NCI-H1694 (cell line): ENCODE results near the gene MYH6.

Source experiments
- DNase-seq: peaks from one replicate; lab custom pipeline; 2025; lab: John Stamatoyannopoulos, UW

The MYH6 gene

GRCh38 chr14:23355871-23356435 is 52.1 kb downstream of the MYH6 start:
- no peak for DNase-seq

- DNase-seq: no peak
Observed at GRCh38 chr14:23354990-23355389, 53.1 kb downstream of the MYH6 start.

DNA sequence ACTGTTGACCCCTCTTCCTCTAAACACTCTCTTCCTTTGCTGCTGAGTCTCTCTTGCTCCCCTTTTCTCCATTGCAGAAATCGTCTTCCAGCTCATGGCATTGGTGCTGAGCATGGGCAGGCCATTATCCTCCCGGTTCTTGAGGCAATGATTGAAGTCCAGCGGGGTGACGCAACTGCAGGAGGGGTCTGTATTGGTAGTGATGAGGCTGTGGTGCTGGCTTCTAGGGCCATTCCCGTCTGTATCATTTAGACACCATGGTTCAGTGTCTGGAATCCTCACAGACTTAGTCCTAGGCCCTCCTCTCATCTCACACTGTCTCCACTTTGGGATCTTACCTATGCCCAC is 54.7 kb downstream of the MYH6 start:
- DNase-seq: no peak

DNA sequence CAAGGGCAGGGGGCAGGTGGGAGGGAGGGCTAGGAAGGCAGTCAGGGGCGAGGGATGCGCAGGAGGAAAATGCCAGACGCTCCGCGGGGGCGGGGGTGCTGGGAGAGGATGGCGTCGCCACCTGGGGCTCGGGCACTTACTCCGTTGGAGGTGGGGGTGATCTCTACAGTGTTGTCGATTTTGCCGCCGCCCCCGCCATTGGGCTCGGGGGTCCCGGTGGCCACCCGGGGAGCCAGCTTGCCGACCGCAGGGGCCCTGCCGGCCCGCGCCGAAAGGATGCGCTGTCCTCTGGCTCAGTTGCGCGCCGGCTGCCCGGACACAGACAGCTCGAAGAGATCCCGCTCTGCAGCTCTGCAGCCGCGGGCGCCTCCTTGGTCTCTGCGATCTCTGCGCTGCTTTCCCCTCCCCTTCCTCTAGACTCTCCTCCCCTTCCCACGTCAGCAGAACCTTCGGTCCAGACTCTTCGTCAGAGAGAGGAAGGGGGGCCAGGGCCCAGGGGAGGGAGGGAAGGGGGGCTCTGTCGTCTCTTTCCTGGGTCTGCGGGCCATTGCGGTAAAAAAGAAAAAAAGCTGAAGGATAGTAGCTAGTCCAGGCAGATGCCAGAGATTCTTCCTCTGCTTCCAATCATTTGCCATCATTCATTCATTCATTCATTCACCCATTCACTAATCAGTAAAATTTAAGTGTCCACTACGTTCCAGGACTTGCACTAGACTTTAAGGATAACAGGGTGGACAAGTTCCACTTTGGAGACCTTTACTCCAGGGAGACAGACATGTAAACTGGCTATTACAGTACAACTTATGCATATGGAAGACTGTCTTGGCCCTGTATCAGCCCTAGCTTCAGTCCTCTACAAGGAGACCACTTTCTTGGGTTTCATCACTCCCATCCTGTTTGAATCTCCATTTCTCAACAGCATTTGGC is 55.3 kb downstream of the MYH6 start, which contains the start of gene SLC22A17:
TSS of gene SLC22A17 (minus strand) at position 382 of the 927 bp plus-strand sequence.
- peak; percentile 91 for DNase-seq

- DNase-seq: no peak
Observed at GRCh38 chr14:23351681-23352505, 56.2 kb downstream of the MYH6 start.

DNA sequence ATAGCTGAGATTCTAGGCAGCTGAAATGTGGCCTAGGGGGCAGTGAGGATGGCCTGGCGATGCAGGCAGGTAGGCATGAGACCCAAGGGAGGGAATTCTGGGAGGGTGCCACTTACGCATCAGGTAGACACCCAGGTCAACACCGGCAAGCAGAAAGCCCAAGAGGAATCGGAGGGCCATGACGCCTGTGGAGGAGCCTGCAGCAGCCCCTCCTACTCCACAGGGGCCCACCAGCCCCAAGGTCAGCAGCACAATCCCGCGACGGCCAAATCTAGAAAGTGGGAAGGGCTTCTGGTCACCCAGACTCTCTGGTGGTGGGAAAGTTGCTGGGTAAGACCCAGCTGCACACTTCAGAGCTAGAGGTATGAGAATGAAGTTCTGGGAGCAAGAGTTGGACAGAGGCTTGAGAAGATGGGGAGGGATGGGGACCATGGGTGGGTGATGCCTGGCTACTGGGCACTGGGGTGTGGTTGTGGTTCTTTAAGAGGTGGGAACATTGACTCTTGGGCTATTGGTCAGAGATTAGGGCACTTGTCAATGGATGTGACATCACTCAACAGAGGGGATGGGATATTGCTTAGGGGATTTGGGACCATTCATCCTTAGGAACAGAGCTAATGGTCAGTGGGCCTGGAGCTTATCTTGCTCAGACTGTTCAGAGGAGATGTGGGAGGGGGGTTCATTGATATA is 58.8 kb downstream of the MYH6 start:
- DNase-seq: no peak

DNA sequence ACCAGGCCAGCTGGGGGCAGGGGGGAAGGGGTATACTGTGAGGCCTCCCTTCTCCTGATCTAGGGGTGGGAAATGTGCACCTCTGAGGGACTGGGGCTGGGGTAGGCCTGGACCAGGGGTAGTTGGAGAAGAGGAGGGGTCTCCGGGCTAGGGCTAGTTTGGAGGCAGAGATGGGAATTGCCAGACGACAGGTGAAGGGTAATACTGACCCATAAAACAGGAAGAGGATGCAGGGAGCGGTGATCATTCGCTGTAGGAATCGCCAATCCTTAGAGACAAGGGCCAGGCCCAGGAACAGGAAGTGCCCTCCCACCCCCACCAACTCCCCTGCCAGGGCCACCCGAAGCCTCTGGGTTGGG is 59.8 kb downstream of the MYH6 start:
- DNase-seq: no peak

DNA sequence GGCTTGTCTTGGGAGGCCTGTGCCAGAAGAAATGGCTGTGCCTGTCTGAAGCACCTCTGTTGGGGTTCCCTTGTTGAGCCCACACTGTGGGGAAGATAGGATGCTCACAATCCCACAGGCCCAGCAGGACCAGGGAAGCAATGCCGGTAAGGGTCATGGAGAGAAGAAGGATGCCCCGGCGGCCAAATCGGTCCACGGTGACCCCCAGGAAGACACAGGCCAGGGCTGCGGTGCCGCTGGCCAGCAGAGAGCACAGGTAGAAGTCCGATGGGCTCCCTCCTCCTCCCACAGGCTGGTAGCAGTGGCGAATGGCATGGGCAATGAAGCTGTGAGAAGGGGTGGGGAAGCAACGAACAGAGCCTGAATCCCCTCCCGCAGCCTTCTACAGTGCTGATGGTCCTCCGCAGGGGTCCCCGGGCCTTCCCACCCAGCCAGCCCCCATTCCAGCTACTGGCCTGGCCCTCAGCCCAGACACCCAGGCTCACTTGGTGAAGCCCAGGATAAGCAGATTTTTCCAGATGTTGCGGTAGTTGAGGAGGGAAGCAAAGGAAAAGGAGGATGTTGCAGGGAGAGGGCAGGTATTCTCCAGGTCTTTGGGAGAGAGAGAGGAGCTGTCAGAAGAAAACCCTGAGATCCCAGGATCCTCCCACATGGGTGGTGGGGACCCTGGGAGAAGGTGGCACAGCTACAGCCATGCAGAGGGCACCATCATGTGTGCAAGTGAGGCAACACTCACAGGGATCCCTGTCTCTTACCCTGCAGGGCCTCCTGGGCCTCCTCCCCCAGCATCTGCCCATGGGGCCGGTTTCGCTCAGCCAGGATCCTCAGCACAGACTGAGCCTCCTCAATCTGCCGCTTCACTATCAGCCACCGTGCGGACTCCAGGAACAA is 60.4 kb downstream of the MYH6 start:
- no peak for DNase-seq

- no peak for DNase-seq
Observed at GRCh38 chr14:23346693-23347405, 61.2 kb downstream of the MYH6 start.

- no peak for DNase-seq
Observed at GRCh38 chr14:23345987-23346692, 61.9 kb downstream of the MYH6 start.

GRCh38 chr14:23344481-23344880 is 63.6 kb downstream of the MYH6 start:
- no peak for DNase-seq

DNA sequence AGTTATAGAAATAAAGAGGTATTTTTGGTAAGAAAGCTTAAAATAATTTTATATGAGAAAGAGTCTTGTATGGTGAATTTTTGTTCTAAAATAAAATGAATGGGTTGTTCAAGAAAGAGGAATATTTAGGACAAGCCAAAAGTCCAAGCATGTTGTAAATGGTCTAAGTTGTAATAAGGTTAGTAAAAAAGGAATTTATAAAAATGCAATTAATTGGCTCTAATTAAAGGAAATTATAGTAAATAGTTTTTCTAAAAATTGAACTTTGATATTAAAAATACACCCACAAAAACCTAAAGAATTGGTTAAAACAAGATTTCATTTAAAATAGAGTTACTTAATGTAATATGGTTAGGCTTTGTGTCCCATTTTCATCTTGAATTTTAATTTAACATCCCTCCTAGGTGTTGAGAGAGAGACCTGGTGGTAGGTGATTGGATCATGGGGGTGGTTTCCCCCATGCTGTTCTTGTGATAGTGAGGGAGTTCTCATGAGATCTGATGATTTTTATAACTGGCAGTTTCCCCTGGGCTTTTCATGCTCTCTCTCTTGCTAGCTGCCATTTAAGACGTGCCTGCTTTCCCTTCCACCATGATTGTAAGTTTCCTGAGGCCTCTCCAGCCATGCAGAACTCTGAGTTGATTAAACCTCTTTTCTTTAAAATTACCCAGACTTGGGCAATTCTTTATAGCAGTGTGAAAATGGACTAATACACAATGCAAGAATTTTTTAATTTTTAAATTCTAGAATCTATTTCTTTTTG is 68.4 kb downstream of the MYH6 start:
- DNase-seq: no peak

GRCh38 chr14:23335623-23336022 is 72.5 kb downstream of the MYH6 start:
- no peak for DNase-seq
